H54 (cell line): ENCODE results near the gene MEFV.

Experiments
- DNase-seq: peaks from one replicate; pipeline ENCODE4 v3.0.0; 2011; ENCODE audit warnings: low spot score, mixed read lengths; ENCODE audit not compliant: insufficient read length
- FAIRE-seq: peaks from 3 replicates; lab custom pipeline; 2011; peaks lifted over from hg19 to GRCh38; lab: Jason Lieb, UNC
- POLR2A ChIP-seq: IDR thresholded peaks from 2 replicates; pipeline ENCODE4 v1.6.1; 2011; ENCODE audit warnings: low read depth, mild to moderate bottlenecking, low read length

MEFV gene

DNA sequence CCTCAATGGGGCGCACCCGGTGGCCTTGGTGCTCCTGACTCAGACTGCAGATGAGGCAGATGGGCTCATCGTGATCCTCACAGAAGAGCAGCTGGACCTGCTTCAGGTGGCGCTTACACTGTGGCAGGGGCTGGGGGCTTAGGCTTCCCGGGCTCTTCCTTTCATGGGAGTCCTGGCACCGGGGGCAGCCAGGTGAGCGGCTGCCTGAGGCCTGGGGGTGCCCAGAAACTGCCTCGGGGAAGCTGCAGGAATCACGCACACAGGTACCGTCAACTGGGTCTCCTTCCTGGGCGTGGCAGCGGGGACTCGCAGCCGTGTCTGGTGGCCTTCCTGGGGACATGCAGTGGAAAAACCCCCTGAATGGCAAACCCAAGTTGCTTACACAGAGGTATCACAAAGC, 7.0 kb downstream of the MEFV start:
- FAIRE-seq (no peak), DNase-seq (no peak)
- TF ChIP-seq POLR2A = no peak

DNA sequence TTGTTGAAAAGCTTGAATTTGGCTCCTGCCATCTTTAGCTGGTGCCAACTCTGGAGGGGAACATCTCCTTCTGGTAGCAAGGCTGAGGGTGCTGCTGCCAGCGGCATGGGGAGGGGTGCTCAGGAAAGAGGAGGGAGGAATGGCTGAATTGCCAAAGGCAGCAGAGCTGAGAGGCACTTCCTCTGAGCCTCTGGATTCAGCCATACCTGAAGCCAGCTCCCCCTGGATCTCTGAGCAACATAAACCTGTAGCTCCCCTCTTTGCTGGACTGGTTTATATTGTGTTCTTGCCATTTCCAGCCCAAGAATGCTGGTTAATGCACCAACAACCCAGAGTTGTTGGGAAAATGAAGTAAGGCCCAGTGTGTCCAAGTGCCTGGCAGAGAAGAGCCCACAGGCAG, 7.4 kb downstream of the MEFV start:
- FAIRE-seq = no peak
- DNase-seq = no peak
- TF ChIP-seq POLR2A = no peak

DNA sequence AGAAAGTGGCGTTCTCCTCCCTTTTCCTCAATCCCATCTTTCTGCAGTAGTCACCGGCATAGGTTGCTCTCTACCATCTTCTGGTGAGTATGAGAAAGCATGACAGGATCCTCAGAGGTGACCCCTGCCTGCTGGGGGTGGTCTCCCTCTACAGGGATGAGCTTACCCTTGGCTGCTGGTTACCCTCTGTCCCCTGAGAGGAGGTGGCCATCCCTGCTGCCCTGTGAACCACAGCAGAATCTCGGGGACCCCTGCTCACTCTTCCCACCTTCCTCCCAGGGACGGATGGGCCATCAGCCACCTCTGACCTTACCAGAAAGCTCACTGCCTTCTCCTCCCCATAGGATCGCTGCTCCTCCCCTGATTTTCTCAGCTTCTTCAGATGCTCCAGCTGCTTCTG, 7.8 kb downstream of the MEFV start:
- DNase-seq (no peak), FAIRE-seq (no peak)
- TF ChIP-seq POLR2A = no peak

GRCh38 chr16:3246876-3247275, 9.6 kb downstream of the MEFV start:
- DNase-seq = no peak
- no peak for TF ChIP-seq POLR2A
- FAIRE-seq = no peak

GRCh38 chr16:3246002-3246401, 10.4 kb downstream of the MEFV start:
- TF ChIP-seq POLR2A = no peak
- DNase-seq (no peak), FAIRE-seq (no peak)

- no peak for TF ChIP-seq POLR2A
- FAIRE-seq (no peak), DNase-seq (no peak)
Observed at GRCh38 chr16:3243882-3244281, 12.6 kb downstream of the MEFV start.

- no peak for DNase-seq
- TF ChIP-seq POLR2A = no peak
- FAIRE-seq = no peak
Observed at GRCh38 chr16:3242709-3243108, 13.7 kb downstream of the MEFV start.

- DNase-seq (no peak), FAIRE-seq (no peak)
- no peak for TF ChIP-seq POLR2A
Observed at GRCh38 chr16:3241761-3242160, 14.7 kb downstream of the MEFV start.

- FAIRE-seq (no peak), DNase-seq (no peak)
- TF ChIP-seq POLR2A = no peak
Observed at GRCh38 chr16:3235856-3236669, 20.4 kb downstream of the MEFV start.

GRCh38 chr16:3234857-3235561, 21.4 kb downstream of the MEFV start, which contains the start of gene ZNF200:
Gene ZNF200 (minus strand): TSS chr16:3235158. CDS start chr16:3233755, 1,403 bp downstream.
- DNase-seq (peak; percentile 90), FAIRE-seq (no peak)
- TF ChIP-seq POLR2A = peak; percentile 70

DNA sequence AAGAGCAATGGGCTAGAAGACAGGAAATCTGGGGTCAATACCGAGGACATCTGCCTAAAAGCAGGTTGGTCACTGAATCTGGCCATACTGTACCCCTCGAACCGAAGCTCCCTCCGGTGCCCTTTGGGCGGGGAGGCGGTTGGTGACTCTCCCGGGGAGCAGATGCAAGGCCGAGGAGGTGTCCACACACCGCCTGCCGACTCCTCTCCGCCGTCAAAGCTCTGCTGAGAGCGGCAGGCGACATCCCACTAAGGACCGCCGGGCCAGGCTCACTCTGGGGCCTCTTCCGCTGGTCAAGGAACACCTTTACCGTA, 21.9 kb downstream of the MEFV start:
- no peak for DNase-seq
- FAIRE-seq = no peak
- no peak for TF ChIP-seq POLR2A

GRCh38 chr16:3223913-3224515, 32.4 kb downstream of the MEFV start:
- DNase-seq (no peak), FAIRE-seq (no peak)
- no peak for TF ChIP-seq POLR2A

GRCh38 chr16:3220839-3221238, 35.6 kb downstream of the MEFV start:
- FAIRE-seq = no peak

GRCh38 chr16:3216263-3216640, 40.2 kb downstream of the MEFV start:
- no peak for DNase-seq
- no peak for FAIRE-seq
- no peak for TF ChIP-seq POLR2A

More at GRCh38 chr16:3220839-3221238, 35.6 kb downstream of the MEFV start:
- DNase-seq = no peak
- TF ChIP-seq POLR2A = no peak
